ENCODE data around the gene SETBP1.

The SETBP1 gene

GRCh38 chr18:44901283-44901682 is 220.6 kb downstream of the SETBP1 start:
- DNase-seq (ENCODE audit: low spot score) = no peak

DNA sequence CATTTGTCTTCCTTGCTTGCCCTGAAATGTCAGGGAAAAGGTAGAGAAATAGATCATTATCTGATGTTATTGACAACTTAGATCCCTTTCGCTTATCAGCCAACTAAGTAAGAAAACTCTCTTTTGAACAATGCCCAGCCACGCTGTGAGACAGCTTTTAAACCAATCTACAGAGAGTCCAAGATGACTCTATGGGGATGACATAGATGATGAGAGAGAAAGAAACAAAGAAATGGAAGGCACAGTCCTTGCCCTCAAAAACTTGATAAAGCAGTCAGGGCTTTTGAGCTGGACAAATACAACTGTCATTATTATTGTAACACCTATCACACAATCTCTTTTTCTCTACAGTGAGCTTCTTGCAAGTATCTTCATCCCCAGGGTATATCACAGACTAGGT is 222.6 kb downstream of the SETBP1 start:
- no peak for DNase-seq (ENCODE audit: low spot score)

DNA sequence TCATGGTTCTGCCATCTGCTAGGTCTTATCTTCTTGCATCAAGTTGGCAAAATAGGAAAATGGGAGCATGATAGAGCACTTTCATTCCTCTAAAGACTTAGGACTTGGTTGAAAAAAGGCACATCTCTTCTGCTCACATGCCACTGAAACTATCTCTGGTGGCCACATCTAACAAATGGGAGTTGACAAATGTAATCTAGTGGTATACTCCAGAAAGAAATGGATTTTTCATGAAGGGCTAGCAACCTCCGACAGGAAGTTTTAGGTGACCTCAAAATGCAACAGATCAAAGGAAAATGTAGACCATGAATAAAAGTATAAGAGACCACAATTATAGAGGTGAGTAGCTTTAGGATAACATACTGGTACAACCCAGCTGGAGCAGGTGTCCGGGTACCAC is 224.1 kb downstream of the SETBP1 start:
- DNase-seq (ENCODE audit: low spot score) = no peak

GRCh38 chr18:44909191-44909719 is 228.6 kb downstream of the SETBP1 start:
- DNase-seq (ENCODE audit: low spot score) = no peak

DNA sequence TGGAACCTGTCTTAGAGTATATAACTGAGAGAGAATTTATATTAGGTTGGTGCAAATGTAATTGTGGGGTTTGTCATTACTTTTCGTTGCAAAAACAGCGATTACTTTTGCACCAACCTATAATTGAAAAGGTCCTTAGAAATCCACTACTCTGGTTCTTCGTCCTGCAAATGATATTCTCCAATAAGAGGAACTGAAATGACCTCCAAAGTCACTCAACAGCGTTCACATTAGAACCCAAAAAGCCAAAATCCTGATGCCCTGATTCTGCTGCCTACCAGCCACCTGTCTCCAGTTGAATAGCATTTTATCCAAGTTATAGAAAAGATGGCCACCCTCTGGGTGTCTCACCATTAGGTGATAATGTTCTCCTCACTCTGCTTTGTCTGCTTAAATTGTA is 230.6 kb downstream of the SETBP1 start:
- DNase-seq (ENCODE audit: low spot score) = no peak

DNA sequence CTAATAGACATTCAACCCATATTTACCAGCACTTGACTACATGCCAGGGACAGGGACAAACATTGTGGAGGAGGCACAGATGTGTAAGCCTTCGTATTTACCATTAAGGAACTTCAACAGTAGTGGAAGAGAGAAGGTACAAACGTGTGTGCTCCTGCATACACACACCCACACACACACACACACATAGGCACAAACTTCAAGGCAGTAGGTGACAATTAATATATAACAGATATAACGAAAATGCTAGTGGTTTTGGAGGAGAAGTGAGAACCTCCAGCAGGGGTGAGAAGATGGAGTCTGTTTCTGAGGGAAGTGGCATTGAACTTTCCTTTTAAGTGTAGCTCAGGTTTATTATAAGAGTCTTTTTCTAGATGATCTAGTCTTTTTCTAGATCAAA is 231.1 kb downstream of the SETBP1 start:
- no peak for DNase-seq (ENCODE audit: low spot score)

- DNase-seq (ENCODE audit: low spot score) = no peak
These were observed 232.2 kb downstream of the SETBP1 start for GRCh38 chr18:44912740-44913478.

- DNase-seq (ENCODE audit: low spot score) = no peak
These were observed 233.3 kb downstream of the SETBP1 start for GRCh38 chr18:44914028-44914427.

DNA sequence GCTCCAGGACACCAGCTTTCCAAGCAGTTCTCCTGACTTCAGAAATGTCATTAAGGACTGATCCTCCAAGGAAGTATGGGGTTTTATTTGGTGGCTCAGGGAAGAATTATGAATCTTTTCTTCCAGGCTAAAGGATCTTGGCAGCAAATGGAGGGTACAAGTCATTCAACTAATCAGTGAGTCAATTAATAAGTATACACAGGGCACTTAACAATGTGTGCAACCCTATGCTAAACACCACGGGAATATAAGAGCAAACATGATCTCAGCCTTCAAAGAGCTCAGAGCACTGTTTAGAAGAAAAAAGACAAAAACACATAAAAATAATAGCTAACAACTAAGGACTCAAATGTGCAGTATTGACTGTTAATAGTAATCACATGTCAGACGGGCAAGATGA is 234.5 kb downstream of the SETBP1 start:
- DNase-seq (ENCODE audit: low spot score) = no peak

DNA sequence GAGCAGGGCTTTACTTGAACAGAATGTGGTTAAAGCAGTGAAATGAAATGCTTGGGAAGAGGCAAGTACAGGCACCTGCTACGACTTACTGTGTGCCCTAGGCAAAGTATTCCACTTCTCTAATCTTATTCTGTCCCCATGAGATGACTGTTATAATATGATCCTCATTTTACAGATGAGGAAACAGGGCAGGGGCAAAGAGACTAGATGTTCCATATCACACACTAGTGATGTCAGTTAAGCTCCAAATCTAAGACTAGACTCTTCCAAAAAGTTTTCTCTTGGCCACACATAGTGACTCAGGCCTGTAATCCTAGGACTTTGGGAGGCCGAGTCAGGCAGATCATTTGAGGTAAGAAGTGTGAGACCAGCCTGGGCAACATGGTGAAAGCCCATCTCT is 235.0 kb downstream of the SETBP1 start:
- DNase-seq (ENCODE audit: low spot score) = no peak

- DNase-seq (ENCODE audit: low spot score) = no peak
These were observed 235.9 kb downstream of the SETBP1 start for GRCh38 chr18:44916429-44917207.

GRCh38 chr18:44917216-44918141 is 236.8 kb downstream of the SETBP1 start:
- DNase-seq (ENCODE audit: low spot score) = no peak

DNA sequence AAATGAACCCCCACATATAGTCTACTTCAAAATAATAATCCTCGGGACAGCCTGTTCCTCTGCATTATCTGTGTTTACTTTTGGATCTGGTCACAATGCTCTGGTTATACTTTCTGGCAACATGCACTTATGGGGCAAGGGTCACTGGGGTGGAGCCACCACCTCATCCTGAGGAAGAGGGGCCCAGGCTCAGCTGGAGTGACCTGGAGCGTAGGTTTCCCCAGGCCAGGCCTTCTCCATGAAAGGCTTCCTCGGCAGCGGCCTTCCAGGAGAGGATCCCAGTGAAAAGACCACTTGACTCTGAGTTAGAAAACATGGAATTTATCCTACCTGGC is 237.4 kb downstream of the SETBP1 start:
- no peak for DNase-seq (ENCODE audit: low spot score)

DNA sequence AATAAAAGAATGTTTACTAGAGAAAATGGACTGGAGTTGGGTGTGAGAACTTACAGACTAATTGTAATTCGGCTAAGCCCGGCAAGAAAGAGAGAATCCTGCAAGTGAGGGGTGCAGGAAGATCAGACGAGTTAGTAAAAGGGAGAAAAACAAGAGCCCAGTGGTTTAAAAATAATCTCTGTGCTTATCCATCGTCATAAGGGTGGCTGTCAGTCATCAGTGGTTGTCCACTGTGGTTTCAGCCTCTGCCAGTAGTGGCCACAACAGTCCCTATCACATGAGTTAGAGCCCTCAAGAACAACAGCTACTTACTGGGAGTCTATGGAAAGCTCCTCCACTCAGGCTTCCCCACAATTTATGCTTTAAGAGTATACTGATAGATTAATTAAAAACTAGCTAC is 239.8 kb downstream of the SETBP1 start:
- DNase-seq (ENCODE audit: low spot score) = no peak

GRCh38 chr18:44921974-44922373 is 241.3 kb downstream of the SETBP1 start:
- no peak for DNase-seq (ENCODE audit: low spot score)

- DNase-seq (ENCODE audit: low spot score) = no peak
These were observed 242.3 kb downstream of the SETBP1 start for GRCh38 chr18:44922968-44923367.

- DNase-seq (ENCODE audit: low spot score) = no peak
These were observed 244.3 kb downstream of the SETBP1 start for GRCh38 chr18:44924785-44925499.

DNA sequence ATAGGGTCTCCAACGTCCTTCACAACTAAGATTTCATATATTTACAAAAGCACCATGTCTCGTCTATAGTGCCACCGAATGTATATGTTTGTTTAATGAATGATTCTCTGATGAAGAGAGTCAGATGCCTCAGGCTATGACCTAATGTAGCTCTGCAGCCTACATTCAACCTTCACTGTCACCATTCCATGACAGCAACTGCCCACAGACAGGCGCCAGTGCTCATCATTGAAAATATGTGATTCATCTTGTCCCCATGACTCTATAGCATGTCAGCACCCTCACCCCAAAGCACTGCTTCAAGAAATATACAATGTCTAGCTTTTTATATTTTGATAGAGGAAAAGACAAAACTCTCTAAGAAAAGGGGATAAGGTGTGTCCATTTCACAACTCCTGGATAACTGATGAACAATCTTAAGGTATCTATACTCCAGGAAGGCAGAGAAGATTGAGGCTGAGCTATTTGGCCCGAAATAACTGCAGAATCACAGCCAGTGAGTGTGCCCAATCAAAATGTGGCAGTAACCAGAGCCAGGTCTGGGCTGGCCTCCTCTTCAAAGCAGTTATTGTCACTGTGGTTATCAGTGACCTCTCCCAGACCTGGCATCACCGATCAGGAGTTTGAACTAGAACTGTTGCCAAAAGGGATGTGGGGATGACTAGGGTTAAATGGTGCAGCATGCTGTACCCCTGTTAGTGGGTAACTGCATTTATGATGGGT is 246.6 kb downstream of the SETBP1 start:
- DNase-seq (ENCODE audit: low spot score) = no peak

DNA sequence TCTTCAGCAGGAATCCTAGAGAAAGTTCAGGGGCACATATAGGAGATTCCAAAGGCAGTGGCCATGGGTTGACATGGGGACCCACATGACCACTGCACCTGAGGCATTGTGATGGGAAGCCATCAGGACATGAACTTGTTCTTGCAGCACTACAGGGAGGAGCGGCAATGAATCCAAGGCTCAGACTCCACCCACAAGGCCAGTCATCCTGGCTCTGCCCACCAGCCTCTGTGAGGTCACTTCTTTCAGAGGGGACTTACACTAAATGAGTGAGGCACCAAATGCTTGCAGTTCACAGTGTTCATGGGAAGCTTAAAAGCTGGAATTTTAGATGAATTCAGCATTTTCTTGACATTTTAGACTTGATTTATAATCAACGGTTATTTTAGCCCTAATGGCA is 254.2 kb downstream of the SETBP1 start:
- no peak for DNase-seq (ENCODE audit: low spot score)

DNA sequence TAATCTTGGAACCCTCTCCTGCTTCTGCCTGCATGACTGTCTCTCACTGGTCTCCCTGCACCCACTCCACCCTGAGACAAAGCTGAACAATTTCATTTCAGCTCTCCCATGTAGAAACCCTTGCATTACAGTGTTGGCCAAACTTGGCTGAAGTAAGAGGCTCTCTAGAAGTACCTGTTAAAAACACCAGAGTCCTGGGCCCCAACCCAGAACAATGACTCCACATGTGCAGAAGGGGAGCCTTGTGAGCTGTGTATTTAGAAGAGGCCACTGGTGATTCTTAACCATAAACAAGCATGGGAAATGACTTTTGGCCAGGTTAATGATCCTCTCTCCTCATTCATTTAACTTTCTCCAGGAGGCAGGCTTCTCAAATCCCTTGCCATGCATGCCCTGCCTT is 254.8 kb downstream of the SETBP1 start:
- DNase-seq (ENCODE audit: low spot score) = no peak

- DNase-seq (ENCODE audit: low spot score) = no peak
These were observed 255.8 kb downstream of the SETBP1 start for GRCh38 chr18:44936485-44936884.

Data from pons (tissue), 1 donor.